Fibroblast of skin of left quadriceps (primary cell): ENCODE results near the gene OR13J1.
A peak's percentile ranks its signal among the peaks of the same experiment; 100 is the strongest.
"Not testable (repeated sequence)": the region's sequence is repeated elsewhere in the genome, so short reads cannot be mapped to it uniquely, and the experiment has no call there.

Source experiments
- DNase-seq, 2 experiments: peaks; one replicate each; pipeline ENCODE4 v3.0.0-alpha.2; 2013; ENCODE audit warnings: low read depth in 2 of 2

The OR13J1 gene, protein sequence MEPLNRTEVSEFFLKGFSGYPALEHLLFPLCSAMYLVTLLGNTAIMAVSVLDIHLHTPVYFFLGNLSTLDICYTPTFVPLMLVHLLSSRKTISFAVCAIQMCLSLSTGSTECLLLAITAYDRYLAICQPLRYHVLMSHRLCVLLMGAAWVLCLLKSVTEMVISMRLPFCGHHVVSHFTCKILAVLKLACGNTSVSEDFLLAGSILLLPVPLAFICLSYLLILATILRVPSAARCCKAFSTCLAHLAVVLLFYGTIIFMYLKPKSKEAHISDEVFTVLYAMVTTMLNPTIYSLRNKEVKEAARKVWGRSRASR

DNA sequence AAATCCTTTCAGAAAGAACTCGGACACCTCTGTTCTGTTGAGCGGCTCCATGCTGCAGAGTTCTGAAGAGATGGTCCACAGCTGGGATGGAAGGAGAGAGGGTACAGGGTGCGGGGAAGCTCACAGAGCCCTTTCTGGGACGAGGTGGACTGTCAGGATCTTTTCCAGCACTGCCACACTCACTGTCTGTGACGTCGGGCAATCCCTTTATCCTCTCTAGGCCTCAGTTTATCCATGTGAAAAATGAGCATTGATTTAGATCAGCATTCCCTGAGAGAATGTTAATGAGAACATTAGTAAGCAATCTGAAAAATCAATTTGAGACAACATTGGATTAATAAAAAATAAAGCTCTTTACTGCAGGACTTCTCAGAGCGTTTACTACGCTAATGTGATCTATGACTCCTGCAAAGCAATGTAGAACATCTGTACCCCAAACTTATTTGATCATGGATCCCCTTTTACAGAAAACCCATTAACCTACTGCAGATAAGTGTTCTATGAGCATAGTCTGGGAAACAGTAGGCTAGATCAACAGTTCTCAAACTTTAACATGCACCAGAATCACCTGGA lies at the start of gene OR13J1:
Gene OR13J1, minus strand, starts transcription at position 51 of the 573 bp plus-strand sequence. Its CDS starts 0 bp downstream, at position 51.
- DNase-seq = no peak

DNA sequence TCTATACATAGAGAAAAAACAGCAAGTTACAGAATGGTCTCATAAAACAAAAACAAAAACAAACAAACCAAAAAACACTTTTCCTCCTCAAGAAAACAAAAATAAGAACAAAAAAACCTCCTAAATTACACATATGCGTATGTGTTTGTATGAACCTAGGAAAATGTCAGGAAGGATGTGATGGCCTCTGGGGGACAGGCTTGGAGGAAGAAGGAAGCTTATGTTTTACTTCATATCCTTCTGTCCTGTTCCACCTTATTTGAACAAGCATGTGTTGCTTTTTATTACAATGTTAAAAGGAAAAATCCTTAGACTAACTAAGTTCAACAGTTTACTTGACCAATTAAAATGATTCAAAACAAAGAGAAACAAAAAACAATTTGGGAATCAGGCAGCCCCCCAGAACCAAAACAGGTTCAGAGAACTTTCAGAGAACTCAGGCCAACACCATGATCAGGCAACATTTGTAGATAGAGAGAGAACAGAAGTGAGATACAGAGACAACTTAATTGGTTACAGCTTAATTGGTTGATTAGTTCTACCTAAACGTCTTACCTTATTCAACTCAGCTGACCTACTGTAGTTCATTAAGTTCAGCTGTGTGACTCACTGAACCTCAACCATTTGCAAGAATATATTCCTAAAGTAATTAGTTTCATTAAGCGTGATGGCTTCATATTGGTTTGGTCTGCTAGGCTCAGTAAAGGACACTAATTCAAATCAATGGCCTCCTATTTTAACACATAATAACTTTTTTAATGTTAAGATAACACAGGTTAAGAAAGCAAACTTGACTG lies 49.2 kb upstream of the OR13J1 start:
- no peak for DNase-seq

DNA sequence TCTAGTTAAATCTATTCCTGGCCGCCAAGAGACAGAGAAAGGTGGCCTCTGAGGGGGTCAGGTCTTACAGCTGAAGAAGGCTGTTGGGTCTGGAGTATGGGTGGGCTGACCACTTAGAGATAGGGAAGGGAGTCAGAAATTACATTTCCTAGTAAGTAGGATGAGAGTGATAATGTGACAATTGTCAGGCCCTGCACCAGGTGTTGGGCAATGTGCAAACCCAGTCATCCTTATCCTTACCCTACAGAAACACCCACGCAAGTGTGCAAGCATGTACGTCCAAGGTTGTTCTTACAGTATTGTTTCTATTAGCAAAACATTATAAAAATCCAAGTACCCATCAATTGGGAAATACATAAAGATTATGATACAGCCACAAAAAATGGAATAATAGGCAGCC lies 48.6 kb upstream of the OR13J1 start:
- no peak for DNase-seq

DNA sequence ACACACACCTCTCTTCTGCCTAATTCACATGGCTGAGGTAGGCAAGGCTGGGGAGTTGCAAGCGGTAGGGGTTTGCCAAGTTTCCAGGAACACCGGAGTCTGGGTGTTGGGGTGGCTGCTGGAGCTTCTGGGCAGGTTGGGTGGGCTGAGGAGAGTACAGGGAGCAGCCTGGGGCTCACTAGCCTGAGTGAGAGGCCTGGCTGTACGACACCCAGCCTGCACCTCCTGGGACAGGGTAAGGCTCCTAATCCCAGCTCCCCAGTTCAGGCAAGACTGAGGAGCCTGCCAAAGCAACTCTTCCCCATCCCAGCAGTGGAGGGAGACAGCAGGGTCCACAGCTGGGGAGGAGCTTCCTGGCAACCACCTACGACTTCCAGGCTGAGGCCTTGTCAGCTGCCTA lies 47.1 kb upstream of the OR13J1 start:
- DNase-seq = no peak

DNA sequence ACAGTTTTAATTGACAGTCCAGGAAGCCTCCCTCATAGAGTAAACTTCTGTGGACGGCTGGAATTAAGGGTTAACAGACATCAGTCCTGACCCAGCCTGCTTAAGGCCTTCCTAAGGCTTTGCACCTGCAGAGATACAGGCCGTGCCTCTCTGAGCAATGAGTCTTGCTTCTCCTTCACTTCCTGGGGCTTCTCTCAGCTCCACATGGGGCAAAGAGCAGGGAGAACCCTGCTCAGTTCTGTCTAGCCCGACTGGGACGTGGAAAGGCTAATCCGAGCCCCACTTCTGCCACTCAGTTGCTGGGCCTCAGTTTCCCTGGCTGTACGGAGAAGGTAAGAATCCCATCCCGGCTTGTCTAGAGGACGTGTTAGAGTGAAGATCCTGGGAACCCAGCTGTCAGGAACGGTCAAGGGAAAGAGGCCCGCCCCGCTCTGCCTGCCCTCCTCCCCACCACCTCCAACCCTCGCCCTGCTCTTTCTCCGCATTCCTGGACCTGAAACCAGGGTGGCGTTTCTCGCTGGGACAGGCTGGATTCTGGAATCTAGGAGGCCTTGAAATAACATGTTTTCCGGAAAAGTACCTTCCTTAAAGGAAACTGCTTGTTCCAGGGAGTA lies 45.6 kb upstream of the OR13J1 start:
- DNase-seq = no peak

DNA sequence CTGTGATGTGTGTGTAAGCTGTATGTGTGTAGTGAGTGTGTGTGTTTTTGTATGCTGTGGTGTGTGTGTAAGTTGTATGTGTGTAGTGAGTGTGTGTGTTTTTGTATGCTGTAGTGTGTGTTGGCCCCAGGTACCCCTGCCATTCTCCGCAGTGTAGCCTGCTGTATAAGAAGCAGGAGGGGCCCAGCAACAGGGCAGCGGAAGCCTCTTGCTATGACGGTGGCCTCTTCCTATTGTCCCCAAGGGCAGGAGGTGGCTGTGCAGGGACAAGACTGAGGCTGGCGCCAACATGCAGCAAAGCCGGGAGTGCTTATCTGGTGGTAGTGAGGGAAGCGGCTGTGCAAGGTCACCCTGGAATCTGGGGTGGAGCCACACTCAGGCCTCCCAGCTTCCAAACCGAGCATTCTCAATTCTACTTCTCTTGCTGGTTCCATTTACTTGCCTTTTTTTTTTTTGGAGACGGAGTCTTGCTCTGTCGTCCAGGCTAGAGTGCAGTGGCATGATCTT lies 44.2 kb upstream of the OR13J1 start:
- no peak for DNase-seq

DNA sequence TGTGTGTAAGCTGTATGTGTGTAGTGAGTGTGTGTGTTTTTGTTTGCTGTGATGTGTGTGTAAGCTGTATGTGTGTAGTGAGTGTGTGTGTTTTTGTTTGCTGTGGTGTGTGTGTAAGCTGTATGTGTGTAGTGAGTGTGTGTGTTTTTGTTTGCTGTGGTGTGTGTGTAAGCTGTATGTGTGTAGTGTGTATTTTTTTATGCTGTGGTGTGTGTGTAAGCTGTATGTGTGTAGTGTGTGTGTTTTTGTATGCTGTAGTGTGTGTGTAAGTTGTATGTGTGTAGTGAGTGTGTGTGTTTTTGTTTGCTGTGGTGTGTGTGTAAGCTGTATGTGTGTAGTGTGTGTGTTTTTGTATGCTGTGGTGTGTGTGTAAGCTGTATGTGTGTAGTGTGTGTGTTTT lies 43.2 kb upstream of the OR13J1 start:
- DNase-seq = not testable (repeated sequence)

DNA sequence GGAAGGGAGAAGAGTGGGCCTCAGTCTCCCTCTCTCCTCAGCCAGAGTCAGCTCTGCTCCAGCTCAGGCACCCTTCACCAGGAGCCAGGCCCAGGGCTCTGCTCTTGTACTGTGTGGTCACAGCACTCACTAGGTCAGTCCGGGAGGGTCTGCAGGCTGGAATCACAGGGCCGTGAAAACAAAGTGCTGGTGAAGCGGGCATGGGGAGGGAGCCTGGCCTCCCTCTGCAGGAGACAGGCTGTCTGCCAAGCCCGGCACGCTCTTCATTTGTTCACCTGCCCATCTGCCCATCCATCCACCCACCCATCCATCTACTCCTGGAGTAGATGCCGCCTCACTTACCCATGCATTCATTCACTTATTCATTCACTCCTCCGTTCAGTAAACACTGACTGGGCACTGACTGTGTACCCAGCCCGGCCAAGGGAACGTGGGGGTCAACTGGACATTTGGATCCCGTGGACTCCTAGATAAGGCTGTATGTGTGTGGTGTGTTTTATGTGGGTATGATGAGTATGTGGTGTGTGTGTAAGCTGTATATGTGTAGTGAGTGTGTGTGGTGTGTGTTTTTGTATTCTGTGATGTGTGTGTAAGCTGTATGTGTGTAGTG lies 42.7 kb upstream of the OR13J1 start:
- DNase-seq = no peak

DNA sequence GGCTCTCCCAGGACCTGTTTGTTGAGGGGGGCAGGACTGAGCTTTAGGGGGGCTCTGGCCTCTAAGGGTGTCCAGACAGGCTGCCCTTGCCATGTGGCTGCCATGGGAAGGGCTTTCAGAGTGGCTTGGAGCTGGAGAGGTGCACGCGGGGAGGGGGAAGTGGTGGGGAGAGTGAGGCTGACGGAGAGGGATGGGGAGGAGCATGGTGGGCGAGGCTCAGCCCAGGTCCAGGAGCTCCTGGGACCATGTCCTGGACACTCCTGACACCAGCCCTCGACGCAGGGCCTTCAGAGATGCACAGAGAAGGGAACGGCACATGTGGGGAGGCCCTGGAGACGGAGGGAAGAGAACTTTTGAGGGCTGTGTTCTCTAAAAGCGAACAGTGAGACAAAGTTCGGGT lies 41.5 kb upstream of the OR13J1 start:
- DNase-seq = no peak

DNA sequence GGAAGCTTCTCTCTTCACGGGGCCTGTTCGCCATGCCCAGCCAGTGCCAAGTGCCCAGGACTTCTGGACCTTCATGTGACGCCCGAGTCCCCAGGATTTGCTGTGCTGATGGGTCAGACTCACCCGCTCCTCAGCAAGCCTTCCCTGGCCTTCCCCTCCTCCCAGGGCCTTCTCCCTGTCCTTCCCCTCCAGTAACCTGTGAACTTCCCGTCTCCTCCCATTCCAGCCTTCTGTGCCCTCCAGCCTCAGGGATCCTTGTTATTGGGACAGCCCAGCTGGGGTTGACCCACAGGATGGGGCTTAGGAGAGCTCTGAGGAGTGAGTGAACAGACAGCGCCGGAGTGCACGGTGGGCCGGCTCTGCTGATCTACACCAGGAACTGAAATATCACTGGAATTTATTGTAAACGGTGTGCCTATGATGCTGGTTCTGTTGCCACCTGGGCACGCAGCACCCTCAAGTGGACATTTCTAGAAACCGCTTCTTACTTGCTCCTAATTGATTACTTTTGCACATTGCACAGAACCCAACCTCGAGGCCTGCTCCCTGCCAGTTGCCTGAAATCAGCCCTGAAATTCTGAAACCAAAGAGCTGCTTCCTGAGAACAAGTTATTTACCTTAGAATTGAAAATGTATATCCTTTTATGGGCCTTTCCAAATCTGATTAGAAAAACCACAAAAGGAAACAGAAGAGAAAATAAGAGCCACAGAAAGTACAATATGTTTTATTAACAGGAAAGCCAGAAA lies 40.6 kb upstream of the OR13J1 start:
- DNase-seq = peak in 1 of 2 experiments; percentile 20

DNA sequence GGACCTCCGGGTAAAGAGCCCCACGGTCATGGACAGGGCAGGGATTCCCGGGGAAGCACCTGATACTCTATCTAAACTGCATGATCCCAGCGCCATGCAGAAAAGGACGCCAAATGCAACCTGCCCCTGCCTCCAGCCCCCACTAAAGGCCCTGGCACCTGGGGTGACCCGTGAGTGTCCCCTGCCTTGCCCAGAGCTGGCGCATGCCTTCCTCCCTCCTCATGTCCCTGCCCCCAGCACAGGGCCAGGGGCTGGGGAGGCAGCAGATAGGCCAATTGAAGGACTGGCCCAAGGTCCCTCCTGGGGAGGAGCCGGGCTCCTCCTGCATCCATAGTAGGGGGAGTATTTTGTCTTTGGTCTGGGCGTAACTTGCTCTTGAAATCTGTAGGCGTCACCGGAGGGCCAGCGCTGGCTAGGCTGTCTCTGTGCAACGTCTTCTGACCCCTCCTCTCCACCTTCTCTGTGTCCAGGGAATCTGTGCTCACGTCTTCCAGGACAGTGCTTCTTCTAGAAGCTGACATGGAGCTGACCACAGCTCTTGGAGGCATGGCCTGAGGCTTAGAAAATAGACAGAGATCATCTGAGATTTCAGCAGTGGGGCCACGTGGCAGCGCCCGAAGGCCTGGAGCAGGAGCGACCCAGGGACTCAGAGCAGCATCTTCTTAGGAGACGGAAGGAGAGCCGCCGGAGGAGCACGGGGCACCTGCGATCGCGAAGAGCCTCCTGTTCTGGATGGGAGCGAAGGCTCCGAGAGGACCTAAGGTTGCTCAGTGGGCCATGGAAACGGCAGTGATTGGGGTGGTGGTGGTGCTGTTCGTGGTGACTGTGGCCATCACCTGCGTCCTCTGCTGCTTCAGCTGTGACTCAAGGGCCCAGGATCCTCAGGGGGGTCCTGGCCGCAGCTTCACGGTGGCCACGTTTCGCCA lies 39.7 kb upstream of the OR13J1 start:
- no peak for DNase-seq

DNA sequence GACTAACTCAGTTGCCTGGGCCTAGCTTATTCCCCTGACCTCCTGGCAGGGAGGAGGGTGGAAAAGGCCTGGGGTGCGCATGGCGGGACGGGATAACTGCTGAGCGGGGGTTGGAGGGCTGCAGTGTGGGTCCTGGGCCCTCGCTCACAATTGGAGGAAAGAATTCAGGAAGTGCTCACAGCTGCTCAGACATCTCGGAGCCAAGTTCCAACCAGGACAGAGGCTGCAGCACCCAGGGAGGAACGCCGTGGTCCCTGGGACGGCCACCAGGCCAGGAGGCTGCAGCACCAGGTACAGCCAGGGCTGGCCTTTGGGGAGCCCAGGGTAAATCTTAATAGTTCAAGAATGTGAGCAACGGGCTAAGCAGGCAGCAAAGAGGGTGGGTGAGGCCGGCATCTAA lies 39.1 kb upstream of the OR13J1 start, which contains the start of gene SPAAR:
Gene SPAAR, plus strand, starts transcription at position 217 of the 400 bp plus-strand sequence. CDS start 974 bp downstream, outside the sequence.
- no peak for DNase-seq

DNA sequence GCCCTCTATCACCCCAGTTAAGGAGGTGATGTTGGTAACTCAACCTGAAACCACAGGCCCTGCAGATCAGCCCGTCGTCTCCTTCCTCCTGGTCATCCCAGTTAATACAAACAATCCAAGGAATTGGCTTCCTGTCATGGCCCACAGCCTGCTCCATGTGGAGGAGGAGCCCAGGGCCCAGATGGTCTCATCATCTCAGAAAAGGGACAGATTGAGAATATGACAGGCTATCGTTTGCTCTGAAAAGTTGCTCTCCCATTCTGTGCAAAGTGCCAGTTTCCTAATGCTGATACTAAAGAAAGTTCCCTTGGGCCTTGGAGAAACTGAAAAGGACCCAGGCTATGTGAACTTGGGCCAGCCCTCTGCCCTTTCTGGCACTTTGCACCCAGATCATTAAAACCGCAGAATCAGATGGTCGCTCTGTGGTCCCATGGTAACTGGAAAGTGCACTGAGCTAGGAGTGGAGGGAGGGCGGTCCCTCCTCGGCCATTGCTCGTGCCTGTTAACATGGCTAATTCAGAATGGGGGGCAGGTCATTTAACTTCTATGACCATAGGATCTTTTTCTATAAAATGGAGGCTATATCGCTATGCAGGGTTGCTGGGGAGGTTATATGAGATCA lies 38.4 kb upstream of the OR13J1 start:
- no peak for DNase-seq

DNA sequence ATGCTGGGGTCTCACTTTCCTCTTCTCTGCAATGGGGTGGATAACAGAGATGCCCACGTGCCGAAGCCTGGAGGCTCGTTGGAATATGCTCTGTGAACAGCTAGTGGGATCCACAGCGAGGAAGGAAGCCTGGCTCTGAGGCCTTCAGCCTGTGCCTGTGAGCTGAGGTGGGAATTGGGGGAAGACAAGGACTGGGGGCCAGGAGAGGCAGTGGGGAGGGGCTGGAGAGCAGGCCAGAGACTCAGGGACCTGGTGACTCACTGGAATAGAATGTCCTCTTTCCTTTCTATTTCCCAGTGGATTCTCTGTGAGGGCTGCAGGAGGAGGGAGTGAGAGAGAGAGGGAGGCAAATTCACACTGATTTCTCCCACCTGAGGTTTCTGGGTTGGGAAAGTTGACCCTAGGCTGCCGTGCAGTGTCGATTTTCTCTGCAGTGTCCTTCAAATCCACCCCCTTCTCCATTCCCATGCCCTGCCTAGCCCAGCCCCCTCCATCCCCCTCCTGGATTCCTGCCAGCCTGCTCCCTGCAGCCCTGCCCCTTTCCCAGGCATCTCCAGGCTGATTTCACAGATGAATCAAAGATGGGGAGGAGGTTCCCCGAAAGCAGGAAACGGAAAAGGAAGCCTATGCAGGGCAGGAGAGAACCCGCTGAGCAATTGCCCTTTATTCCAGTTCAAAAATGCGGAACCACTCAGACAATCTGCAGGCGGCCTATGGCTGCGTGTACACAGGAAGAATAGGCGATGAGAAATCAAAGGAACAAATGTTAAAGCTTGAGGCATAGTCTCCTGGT lies 37.7 kb upstream of the OR13J1 start:
- peak; percentile 91 to 92 for DNase-seq

DNA sequence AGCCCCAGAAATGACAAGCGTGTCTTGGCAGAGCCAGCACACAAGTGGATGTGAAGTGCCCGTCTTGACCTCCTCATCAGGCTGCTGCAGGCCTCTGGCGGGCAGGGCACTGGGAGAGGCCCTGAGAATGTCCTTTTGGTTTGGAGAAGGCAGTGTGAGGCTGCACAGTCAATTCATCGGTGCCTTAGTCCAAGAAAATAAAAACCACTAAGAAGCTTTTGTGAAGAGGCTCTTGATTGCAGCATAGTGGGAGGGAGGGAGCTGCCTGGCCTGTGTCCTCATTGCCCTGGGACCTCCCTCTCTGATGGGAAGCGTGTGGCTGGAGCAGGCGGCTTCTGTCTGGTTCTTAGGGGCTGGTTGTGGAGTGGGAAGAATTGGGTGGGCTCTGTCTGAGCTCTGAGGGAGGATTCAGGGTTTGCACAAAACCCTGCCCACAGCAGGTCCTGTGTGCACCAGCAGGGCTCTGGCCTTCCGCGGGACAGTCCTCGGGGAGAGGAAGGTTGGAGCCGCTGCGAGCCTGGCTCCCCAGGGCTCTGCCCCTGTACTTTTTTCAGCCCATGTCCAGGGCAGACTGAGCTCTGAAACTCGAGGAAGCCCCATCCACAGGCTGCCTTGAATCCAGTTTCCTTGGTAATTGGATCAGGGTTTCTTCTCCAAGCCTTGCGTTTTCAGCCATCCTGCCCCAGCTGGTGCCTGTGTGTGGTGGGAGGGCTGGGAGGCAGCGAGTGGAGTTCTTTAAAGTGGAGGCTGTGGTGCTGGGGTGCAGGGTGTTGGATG lies 36.9 kb upstream of the OR13J1 start:
- peak in 1 of 2 experiments; percentile 44 for DNase-seq

DNA sequence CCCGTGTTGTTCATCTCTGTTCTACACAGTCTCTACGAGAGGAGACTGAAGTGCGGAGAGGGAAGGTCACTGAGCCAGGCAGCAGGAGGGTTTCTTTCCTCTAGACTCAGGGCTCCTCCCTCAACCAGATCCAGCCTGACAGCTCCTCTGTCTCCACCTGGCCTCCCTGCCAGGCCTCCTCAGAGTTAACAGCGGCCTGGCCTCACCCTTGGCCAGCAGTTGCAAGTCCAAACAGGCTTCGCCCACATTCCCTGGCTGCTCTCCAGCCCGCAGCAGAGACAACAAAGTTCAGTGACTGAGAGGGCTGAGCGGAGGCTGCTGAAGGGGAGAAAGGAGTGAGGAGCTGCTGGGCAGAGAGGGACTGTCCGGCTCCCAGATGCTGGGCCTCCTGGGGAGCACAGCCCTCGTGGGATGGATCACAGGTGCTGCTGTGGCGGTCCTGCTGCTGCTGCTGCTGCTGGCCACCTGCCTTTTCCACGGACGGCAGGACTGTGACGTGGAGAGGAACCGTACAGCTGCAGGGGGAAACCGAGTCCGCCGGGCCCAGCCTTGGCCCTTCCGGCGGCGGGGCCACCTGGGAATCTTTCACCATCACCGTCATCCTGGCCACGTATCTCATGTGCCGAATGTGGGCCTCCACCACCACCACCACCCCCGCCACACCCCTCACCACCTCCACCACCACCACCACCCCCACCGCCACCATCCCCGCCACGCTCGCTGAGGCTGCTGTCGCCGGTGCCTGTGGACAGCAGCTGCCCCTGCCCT lies 35.9 kb upstream of the OR13J1 start, which contains the start of gene HRCT1:
Gene HRCT1, plus strand, starts transcription at position 291 of the 768 bp plus-strand sequence. Its CDS starts 86 bp downstream, at position 377.
- DNase-seq = peak; percentile 74 to 80
